Endothelial cell of umbilical vein (primary cell): ENCODE measurements around the gene NUP107.

ENCODE experiments used
- CTCF ChIP-seq, 2 donors: IDR thresholded peaks; 1 replicate in 1 of 2; 2 replicates in 1 of 2; pipeline ENCODE4 v1.5.1; 2011; ENCODE audit warnings: low read length in 2 of 2, mild to moderate bottlenecking in 2 of 2, moderate library complexity in 2 of 2, control low read depth in 1 of 2, inconsistent platforms in 1 of 2, low read depth in 1 of 2; ENCODE audit not compliant: insufficient read depth in 1 of 2; ENCODE audit errors: extremely low read depth in 1 of 2
- EZH2 ChIP-seq: IDR thresholded peaks from 2 replicates; pipeline ENCODE4 v1.6.1; 2012; ENCODE audit warnings: borderline replicate concordance, low read depth, mild to moderate bottlenecking, moderate library complexity, low read length, inconsistent platforms; ENCODE audit not compliant: severe bottlenecking
- FOS ChIP-seq: IDR thresholded peaks from 2 replicates; pipeline ENCODE4 v1.6.1; 2011; ENCODE audit warnings: mild to moderate bottlenecking, low read length, moderate library complexity, borderline replicate concordance; ENCODE audit not compliant: insufficient read depth
- GATA2 ChIP-seq: IDR thresholded peaks from 2 replicates; pipeline ENCODE4 v1.7.0; 2011; ENCODE audit warnings: low read depth, mild to moderate bottlenecking, moderate library complexity, mixed read lengths, low read length; ENCODE audit not compliant: insufficient read length, insufficient read depth
- MAX ChIP-seq: IDR thresholded peaks from 2 replicates; pipeline ENCODE4 v1.6.1; 2011; ENCODE audit not compliant: insufficient read depth, insufficient read length
- POLR2A ChIP-seq: IDR thresholded peaks from 2 replicates; pipeline ENCODE4 v1.6.1; 2012; ENCODE audit warnings: low read depth, mild to moderate bottlenecking, control low read depth, low read length
- POLR2AphosphoS5 ChIP-seq: IDR thresholded peaks from 2 replicates; pipeline ENCODE4 v1.6.1; 2012; ENCODE audit warnings: low read depth, mild to moderate bottlenecking, control low read depth, low read length, moderate library complexity; ENCODE audit not compliant: insufficient read depth

GRCh38 chr12:68772714-68773113, 85.9 kb downstream of the NUP107 start:
- no peak for TF ChIP-seq CTCF (IDR thresholded peaks at IDR 0.05; ENCODE audit: extremely low read depth in 1 of 2, insufficient read depth in 1 of 2, low read depth in 1 of 2, low read length in 2 of 2)
- TF ChIP-seq FOS, result no peak
- TF ChIP-seq EZH2, result no peak
- TF ChIP-seq POLR2A, result no peak
- no peak for TF ChIP-seq POLR2AphosphoS5
- TF ChIP-seq MAX, result no peak
- TF ChIP-seq GATA2, result no peak
